Loucy (cell line): ENCODE data around the gene CCDC92B.
"Not testable (repeated sequence)": the region's sequence is repeated elsewhere in the genome, so short reads cannot be mapped to it uniquely, and the experiment has no call there.

Experiments
- H2AFZ ChIP-seq: fragments of 200-600 bp; sonication (generic); 2 replicates; pipeline ENCODE4 v1.6.0; 2016; ENCODE audit warnings: antibody characterized with exemption, mild to moderate bottlenecking, low read length, moderate library complexity
- H3F3A ChIP-seq: fragments of 200-600 bp; 2 replicates; pipeline ENCODE4 v1.6.0; 2016; ENCODE audit warnings: antibody characterized with exemption, low read depth, mild to moderate bottlenecking
- H3K27me3 ChIP-seq: fragments of 200-600 bp; sonication (generic); 2 replicates; pipeline ENCODE4 v1.6.1; 2014; ENCODE audit warnings: low read length, mild to moderate bottlenecking; ENCODE audit not compliant: insufficient read depth, poor library complexity, severe bottlenecking
- H3K36me3 ChIP-seq: fragments of 200-600 bp; sonication (generic); 2 replicates; pipeline ENCODE4 v1.6.1; 2016; ENCODE audit warnings: low read length; ENCODE audit not compliant: insufficient read depth
- H3K4me1 ChIP-seq: fragments of 200-600 bp; sonication (generic); 2 replicates; pipeline ENCODE4 v1.5.1; 2014; ENCODE audit warnings: low read length, mild to moderate bottlenecking; ENCODE audit not compliant: insufficient read depth, poor library complexity, severe bottlenecking
- H3K4me2 ChIP-seq: fragments of 200-600 bp; sonication (generic); 2 replicates; pipeline ENCODE4 v1.6.0; 2014; ENCODE audit warnings: antibody characterized with exemption, low read length, low read depth, mild to moderate bottlenecking; ENCODE audit not compliant: poor library complexity, severe bottlenecking
- H3K4me3 ChIP-seq: fragments of 200-600 bp; sonication (generic); 2 replicates; pipeline ENCODE4 v1.5.1; 2014; ENCODE audit warnings: low read length, mild to moderate bottlenecking, mixed read lengths; ENCODE audit not compliant: poor library complexity, severe bottlenecking
- H3K79me2 ChIP-seq: fragments of 200-600 bp; sonication (generic); 2 replicates; pipeline ENCODE4 v1.6.1; 2014; ENCODE audit warnings: low read length; ENCODE audit not compliant: insufficient read depth
- H3K9ac ChIP-seq: fragments of 200-600 bp; sonication (generic); 2 replicates; pipeline ENCODE4 v1.6.0; 2014; ENCODE audit warnings: mild to moderate bottlenecking, low read depth, low read length, moderate library complexity; ENCODE audit not compliant: poor library complexity, severe bottlenecking
- H3K9me2 ChIP-seq: fragments of 200-600 bp; sonication (generic); replicated peaks from 2 replicates; pipeline ENCODE4 v1.6.1; 2016; ENCODE audit warnings: low read depth, low read length, mixed read lengths
- H3K9me3 ChIP-seq: fragments of 200-600 bp; sonication (generic); 2 replicates; pipeline ENCODE4 v1.6.1; 2014; ENCODE audit warnings: mild to moderate bottlenecking, antibody characterized with exemption, low read length, low read depth; ENCODE audit not compliant: insufficient read depth
- H4K20me1 ChIP-seq: fragments of 200-600 bp; sonication (generic); 2 replicates; pipeline ENCODE4 v1.6.0; 2014; ENCODE audit warnings: antibody characterized with exemption, low read length, mild to moderate bottlenecking; ENCODE audit not compliant: insufficient read depth, poor library complexity, severe bottlenecking
- CTCF ChIP-seq: fragments of 200-600 bp; sonication (generic); conservative IDR thresholded peaks from 2 replicates; pipeline ENCODE4 v1.5.1; 2014; ENCODE audit warnings: mild to moderate bottlenecking, antibody characterized with exemption, low read length
- EZH2phosphoT487 ChIP-seq: fragments of 200-600 bp; IDR thresholded peaks from 2 replicates; pipeline ENCODE4 v1.6.1; 2018; ENCODE audit warnings: antibody characterized with exemption, mild to moderate bottlenecking, moderate library complexity, borderline replicate concordance

CCDC92B gene

GRCh38 chr17:2681650-2682049 is 67.8 kb downstream of the CCDC92B start:
- Histone ChIP-seq H2AFZ (no peak overlapping the region), H3K9ac (no peak overlapping the region), H3K9me2 (no peaks in the 10 kb centered on the region), H3F3A (no peaks in the 10 kb centered on the region), H3K4me3 (no peak overlapping the region), H4K20me1 (no peaks in the 10 kb centered on the region), H3K79me2 (no peaks in the 10 kb centered on the region), H3K9me3 (no peaks in the 10 kb centered on the region), H3K27me3 (no peaks in the 10 kb centered on the region), H3K4me1 (no peaks in the 10 kb centered on the region), H3K36me3 (peaks cover 72% of the 10 kb centered on the region), H3K4me2 (no peak overlapping the region)
- no peak for TF ChIP-seq CTCF
- TF ChIP-seq EZH2phosphoT487 = no peak

GRCh38 chr17:2680961-2681360 is 68.5 kb downstream of the CCDC92B start:
- TF ChIP-seq CTCF = no peak
- H3K36me3 ChIP-seq = peaks cover 78% of the 10 kb centered on the region

GRCh38 chr17:2679247-2679646 is 70.2 kb downstream of the CCDC92B start:
- not testable (repeated sequence) for H3K4me1 ChIP-seq, H3K9me3 ChIP-seq, H3F3A ChIP-seq, H4K20me1 ChIP-seq, H2AFZ ChIP-seq, H3K9ac ChIP-seq, H3K27me3 ChIP-seq, H3K9me2 ChIP-seq, H3K4me3 ChIP-seq, H3K4me2 ChIP-seq, H3K79me2 ChIP-seq
- H3K36me3 ChIP-seq = peaks cover 87% of the 10 kb centered on the region

More at GRCh38 chr17:2680961-2681360, 68.5 kb downstream of the CCDC92B start:
- H3F3A ChIP-seq = no peaks in the 10 kb centered on the region
- H3K9me3 ChIP-seq = no peaks in the 10 kb centered on the region
- H4K20me1 ChIP-seq = peaks cover 2% of the 10 kb centered on the region
- no peaks in the 10 kb centered on the region for H3K9me2 ChIP-seq
- no peak overlapping the region for H3K9ac ChIP-seq
- no peak overlapping the region for H2AFZ ChIP-seq
- H3K4me1 ChIP-seq = no peaks in the 10 kb centered on the region
- H3K4me2 ChIP-seq = no peak overlapping the region
- H3K79me2 ChIP-seq = no peaks in the 10 kb centered on the region
- H3K27me3 ChIP-seq = no peaks in the 10 kb centered on the region
- no peak overlapping the region for H3K4me3 ChIP-seq
